NAMALWA (cell line): ENCODE data around the gene SUN2.
A peak's percentile ranks its signal among the peaks of the same experiment; 100 is the strongest.
"Not testable (repeated sequence)": the region's sequence is repeated elsewhere in the genome, so short reads cannot be mapped to it uniquely, and the experiment has no call there.

ENCODE experiments used
- DNase-seq: peaks from one replicate; pipeline ENCODE4 v3.0.0-alpha.2; 2015; ENCODE audit warnings: low spot score

The SUN2 gene, protein sequence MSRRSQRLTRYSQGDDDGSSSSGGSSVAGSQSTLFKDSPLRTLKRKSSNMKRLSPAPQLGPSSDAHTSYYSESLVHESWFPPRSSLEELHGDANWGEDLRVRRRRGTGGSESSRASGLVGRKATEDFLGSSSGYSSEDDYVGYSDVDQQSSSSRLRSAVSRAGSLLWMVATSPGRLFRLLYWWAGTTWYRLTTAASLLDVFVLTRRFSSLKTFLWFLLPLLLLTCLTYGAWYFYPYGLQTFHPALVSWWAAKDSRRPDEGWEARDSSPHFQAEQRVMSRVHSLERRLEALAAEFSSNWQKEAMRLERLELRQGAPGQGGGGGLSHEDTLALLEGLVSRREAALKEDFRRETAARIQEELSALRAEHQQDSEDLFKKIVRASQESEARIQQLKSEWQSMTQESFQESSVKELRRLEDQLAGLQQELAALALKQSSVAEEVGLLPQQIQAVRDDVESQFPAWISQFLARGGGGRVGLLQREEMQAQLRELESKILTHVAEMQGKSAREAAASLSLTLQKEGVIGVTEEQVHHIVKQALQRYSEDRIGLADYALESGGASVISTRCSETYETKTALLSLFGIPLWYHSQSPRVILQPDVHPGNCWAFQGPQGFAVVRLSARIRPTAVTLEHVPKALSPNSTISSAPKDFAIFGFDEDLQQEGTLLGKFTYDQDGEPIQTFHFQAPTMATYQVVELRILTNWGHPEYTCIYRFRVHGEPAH

GRCh38 chr22:38755911-38756532 is at the start of gene SUN2:
TSS of gene SUN2 (minus strand) at chr22:38755998. CDS start at chr22:38752628, 3,370 bp downstream.
- peak; percentile 82 for DNase-seq

GRCh38 chr22:38805041-38805593 is 49.3 kb upstream of the SUN2 start:
- DNase-seq = not testable (repeated sequence)

DNA sequence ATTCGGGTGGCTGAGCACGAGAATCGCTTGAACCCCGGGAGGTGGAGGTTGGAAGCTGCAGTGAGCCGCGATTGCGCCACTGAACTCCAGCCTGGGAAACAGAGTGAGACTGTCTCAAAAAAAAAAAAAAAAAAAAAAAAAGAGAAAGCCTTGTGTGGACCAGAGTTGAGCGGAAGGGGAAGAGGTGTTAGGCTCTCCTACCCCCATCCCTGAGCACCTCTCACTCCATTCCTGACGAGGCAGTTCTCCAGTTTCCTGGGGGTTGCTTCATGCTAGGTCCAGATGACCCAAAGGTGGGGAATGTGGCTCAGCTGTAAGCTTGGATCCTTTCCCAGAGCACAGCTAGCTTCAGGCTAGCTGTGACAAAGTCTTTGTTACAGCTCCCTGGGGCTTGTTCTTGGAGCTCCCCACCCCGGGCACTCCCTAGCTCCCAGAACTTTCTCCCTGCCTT is 46.9 kb upstream of the SUN2 start:
- no peak for DNase-seq

DNA sequence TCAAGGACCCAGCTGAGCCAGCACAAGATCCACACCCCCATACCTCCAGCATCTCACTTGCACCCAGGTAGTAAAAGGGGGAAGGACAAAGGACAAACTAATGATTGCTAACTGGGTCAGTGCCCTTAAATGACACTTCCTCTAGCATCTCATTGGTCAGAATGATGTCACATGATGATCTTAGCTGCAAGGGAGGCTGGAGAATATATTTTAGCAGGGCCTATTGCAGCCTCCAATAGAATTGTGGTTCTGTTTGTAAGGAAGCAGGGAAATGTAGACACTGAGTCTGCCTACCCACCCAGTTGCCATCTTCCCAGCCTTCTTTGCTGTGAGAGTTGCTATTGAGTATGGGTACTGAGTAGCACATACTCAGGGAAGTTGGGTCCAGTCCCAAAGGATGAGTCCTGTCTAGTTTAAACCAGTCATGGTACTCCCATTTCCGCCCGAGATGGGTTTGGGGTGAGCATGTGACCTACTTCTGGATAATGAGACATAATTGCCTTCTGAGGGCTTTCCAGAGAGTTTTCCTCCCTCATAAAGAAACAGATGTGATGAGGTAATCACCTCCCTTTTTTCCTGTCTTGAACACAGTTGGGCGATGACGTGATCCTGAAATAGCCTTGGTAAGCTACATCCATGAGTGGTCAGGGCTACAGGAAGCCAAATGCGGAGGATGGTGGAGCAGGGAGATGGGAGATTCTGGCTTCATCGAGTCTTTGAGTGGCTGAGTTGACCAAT is 43.6 kb upstream of the SUN2 start:
- no peak for DNase-seq

- no peak for DNase-seq
Measured at GRCh38 chr22:38798496-38798895, 42.7 kb upstream of the SUN2 start.

- no peak for DNase-seq
Measured at GRCh38 chr22:38796262-38796957, 40.6 kb upstream of the SUN2 start.

GRCh38 chr22:38795569-38795968 is 39.8 kb upstream of the SUN2 start:
- no peak for DNase-seq

DNA sequence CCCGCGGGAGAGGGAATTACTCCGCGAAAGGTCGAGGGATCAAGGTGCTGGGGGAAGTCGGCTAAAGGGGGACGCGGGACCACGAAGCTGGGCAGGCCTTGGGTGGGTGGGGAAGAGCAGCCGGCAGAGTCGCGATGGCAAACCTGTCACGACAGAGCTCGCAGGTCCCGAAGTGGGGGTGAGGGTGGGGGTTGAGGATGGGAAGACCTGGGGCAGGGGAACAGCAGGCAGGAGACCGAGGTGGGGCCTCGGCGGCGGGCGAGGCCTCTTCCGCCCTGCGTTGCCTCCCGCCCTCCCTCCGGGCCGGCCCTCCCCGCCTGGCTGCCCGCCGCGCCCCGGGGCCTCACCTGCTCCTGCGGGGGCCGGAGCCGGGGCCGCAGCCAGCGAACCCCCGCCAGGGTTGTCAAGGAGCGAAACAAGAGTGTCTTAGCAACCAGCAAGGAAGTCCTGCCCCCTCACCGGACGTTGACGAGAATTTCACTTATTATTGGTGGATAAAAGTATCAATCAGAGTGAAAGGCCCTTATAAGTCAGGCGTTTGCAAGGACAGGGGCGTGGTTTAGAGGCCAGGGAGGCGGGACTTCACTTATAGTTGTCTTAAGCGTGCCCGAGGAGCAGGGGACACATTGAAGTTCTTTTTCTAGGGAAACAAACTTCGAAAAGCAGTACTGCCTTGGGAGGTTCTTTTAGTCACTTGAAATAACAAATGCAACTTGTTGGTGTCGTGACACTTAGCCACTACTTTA is 38.1 kb upstream of the SUN2 start, which contains the start of gene DNAL4:
DNAL4 (minus strand) TSS at position 423 of the 746 bp plus-strand sequence. CDS start 11,412 bp downstream, outside the sequence.
- peak; percentile 99 for DNase-seq

DNA sequence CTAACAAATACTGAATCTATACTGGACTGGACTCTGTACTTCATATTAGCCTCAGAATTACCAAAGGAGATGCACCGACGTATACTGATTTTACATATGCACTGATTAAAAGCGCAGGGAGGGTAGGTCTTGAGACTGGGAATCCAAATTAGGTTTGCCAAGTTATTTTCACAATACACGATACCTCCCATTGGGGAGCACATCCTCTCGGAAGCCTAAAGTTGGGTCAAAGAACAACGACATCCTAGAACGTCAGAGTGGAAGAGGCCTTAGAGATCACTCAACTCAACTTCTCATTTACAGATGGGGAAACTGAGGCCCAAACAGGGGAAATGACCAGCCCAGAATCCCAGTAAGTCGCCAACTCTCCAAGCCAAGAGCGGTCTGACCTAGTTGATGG is 37.5 kb upstream of the SUN2 start:
- DNase-seq = no peak

DNA sequence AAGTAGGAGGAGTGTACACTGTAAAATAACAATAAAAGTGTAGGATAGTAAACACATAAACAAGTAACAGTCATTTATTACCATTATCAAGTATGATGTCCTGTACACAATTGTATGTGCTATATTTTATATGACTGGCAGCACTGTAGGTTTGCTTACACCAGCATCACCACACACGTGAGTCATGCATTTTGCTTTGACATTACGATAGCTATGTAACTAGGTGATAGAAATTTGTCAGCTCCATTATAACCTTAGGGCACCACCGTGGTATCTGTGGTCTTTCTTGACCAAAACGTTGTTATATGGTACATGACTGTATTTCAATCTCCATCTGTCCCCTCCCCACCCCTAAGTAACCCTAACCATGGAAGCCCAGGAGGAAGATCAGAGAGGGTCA is 37.0 kb upstream of the SUN2 start:
- DNase-seq = no peak

GRCh38 chr22:38789606-38790005 is 33.8 kb upstream of the SUN2 start:
- no peak for DNase-seq

GRCh38 chr22:38788846-38789245 is 33.0 kb upstream of the SUN2 start:
- no peak for DNase-seq

GRCh38 chr22:38788021-38788816 is 32.4 kb upstream of the SUN2 start:
- no peak for DNase-seq

DNA sequence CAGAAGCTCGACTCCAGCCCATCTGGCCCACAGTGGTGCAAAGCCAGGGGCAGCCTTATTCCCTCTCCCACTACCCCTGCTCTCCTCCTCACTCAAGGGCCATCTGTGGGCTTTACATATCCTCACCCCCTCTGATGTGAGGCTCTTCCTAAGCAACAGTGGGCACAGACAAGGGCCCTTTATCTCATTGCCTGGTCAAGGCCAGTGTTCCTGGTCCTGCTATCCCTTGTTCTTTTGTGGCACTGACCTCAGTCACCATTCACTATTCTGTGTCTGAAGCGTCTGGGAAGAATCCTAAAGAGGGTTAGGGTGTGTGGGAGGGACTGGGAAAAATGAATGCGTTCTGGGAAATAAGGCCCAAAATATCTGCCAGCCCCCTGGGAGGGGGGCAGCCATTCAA is 30.8 kb upstream of the SUN2 start:
- DNase-seq = no peak

GRCh38 chr22:38784856-38785255 is 29.1 kb upstream of the SUN2 start:
- DNase-seq = no peak

- no peak for DNase-seq
Measured at GRCh38 chr22:38784035-38784434, 28.2 kb upstream of the SUN2 start.

DNA sequence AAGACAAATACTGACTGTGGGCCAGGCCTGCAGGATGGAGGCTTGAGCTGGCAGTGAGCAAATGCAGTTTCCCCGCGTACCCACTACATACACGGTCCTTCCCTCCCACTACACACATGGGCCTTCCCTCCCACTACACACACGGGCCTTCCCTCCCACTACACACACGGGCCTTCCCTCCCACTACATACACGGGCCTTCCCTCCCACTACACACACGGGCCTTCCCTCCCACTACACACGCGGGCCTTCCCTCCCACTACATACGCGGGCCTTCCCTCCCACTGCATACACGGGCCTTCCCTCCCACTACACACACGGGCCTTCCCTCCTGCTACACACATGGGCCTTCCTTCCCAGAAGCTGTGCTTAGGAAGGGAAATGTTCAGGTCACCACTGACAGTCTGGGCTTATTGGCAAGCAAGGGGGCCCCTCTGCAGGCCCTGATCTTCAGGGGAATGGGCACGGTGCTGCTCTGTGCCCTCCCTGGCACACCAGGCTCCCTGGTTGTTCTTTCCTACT is 27.4 kb upstream of the SUN2 start:
- no peak for DNase-seq

DNA sequence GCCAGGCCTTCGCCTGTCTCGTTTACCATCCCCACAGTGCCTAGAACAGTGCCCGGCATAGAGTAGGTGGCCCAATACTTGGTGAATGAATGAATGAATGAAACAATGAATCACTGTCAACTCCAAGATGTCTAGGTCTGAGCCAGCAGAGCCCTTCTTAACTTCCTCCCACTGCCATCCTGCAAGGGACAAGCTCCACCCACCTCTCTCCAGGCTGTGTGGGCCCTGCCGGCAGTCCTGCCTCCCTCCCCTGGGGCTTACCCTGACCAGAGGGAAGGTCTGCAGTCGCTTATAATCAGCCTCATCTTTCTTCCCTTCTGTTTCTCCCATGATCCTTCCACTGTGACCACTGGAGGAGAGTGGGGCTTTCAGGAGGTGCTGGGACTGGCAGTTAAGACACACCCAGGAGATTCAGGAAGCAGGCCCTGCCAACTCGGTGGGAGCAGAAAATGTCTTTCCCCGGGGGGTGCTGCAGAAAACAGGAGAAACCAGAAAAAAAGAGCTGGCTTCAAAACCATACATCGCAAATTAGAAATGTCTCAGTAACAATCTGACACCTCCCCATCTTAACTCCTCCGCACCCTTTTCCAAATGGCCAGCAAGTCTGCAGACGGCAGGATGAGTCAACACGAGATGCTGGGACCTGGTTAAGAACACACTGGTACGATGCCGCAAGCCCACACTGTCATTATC is 26.8 kb upstream of the SUN2 start:
- no peak for DNase-seq

DNA sequence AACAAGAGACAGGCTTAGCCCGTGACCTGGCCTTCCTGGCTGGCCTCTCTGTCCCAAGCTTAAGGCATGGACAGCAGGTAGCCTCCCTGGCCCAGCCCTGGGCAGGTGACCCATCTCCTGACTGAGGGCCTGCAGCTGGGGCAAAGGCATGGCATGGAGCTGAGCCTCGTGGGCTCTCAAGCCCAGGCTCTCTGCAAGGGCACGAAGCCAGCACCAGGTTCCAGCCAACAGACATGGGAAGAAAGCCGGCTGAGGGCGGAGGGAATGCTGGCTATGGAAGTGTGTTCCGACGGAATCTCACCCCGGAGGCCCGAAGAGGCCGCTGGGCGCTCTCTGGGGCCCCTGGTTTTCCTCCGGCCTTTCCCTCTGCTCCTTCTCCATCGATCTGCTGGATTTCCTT is 25.2 kb upstream of the SUN2 start:
- no peak for DNase-seq
